Measurements from ENCODE around the gene LETM1. TPM values are rescaled to one million over a fixed set of nuclear protein-coding genes. Genes with fewer than 3 reads are reported as not detected.
"Not testable (repeated sequence)": the region's sequence is repeated elsewhere in the genome, so short reads cannot be mapped to it uniquely, and the experiment has no call there.

LETM1 gene
- total and polyA plus RNA-seq, 10 donors = 6.5 to 47.7 (median 34.7) TPM

DNA sequence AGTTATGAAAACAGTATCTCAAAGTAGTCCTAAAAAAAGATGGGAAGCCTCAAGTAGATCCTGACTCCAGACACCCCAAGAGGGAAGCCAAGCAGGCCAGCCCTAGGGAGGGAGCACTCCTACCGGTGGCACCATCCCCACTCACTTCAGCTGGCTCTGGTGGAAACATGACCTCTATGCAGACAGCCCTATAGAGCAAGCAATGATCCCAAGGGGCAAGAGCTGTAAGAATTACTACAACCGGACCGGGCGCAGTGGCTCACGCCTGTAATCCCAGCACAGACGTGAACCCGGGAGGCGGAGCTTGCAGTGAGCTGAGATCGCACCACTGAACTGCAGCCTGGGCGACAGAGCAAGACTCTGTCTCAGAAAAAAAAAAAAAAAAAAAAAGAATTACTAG, 5.7 kb downstream of the LETM1 start:
- Histone ChIP-seq H3K4me3 (no peak overlapping the region), H3K36me3 (peaks cover 0 to 42% (median 9%) of the 10 kb centered on the region in 6 donors), H3K27me3 (replicated peaks in 1 of 7) (no peaks in the 10 kb centered on the region), H3K9me3 (no peaks in the 10 kb centered on the region), H3K4me1 (peaks cover 6 to 45% (median 25%) of the 10 kb centered on the region in 6 donors), H3K27ac (no peak overlapping the region)
- intact Hi-C loops (cut with DNase I; ENCODE audit: low total_unique reads) = no loop called here
- 85 to 94% (median 90%) methylated on average over 10 of the region's 10 CpGs for whole genome bisulfite sequencing, 5 donors
- no peak for DNase-seq
- TF ChIP-seq POLR2A (IDR thresholded peaks at IDR 0.05) (no peak), POLR2AphosphoS5 (IDR thresholded peaks at IDR 0.05) (no peak)
- TF ChIP-seq, protein P1, sequence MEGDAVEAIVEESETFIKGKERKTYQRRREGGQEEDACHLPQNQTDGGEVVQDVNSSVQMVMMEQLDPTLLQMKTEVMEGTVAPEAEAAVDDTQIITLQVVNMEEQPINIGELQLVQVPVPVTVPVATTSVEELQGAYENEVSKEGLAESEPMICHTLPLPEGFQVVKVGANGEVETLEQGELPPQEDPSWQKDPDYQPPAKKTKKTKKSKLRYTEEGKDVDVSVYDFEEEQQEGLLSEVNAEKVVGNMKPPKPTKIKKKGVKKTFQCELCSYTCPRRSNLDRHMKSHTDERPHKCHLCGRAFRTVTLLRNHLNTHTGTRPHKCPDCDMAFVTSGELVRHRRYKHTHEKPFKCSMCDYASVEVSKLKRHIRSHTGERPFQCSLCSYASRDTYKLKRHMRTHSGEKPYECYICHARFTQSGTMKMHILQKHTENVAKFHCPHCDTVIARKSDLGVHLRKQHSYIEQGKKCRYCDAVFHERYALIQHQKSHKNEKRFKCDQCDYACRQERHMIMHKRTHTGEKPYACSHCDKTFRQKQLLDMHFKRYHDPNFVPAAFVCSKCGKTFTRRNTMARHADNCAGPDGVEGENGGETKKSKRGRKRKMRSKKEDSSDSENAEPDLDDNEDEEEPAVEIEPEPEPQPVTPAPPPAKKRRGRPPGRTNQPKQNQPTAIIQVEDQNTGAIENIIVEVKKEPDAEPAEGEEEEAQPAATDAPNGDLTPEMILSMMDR (IDR thresholded peaks at IDR 0.05 in 8 of 11, conservative IDR thresholded peaks at IDR 0.05 in 3 of 11) = no peak

GRCh38 chr4:1846580-1846979, 9.4 kb downstream of the LETM1 start:
- WGBS, 5 donors = 79 to 93% (median 86%) methylated on average over 2 of the region's 2 CpGs
- intact Hi-C loops (cut with DNase I; ENCODE audit: low total_unique reads) = no loop called here
- H3K4me1 ChIP-seq = peaks cover 0 to 11% (median 4%) of the 10 kb centered on the region in 6 donors
- H3K36me3 ChIP-seq = peaks cover 0 to 75% (median 30%) of the 10 kb centered on the region in 6 donors
- no peak for DNase-seq
- no peaks in the 10 kb centered on the region for H3K27me3 ChIP-seq (replicated peaks in 1 of 7)
- H3K9me3 ChIP-seq = no peaks in the 10 kb centered on the region
- no peak overlapping the region for H3K4me3 ChIP-seq
- TF ChIP-seq, protein P1 (IDR thresholded peaks at IDR 0.05 in 8 of 11, conservative IDR thresholded peaks at IDR 0.05 in 3 of 11) = no peak
- TF ChIP-seq POLR2AphosphoS5 (IDR thresholded peaks at IDR 0.05) (no peak), POLR2A (IDR thresholded peaks at IDR 0.05) (no peak)
- no peak overlapping the region for H3K27ac ChIP-seq

- intact Hi-C loops (cut with DNase I; ENCODE audit: low total_unique reads); H3K9me3 ChIP-seq; H3K4me1 ChIP-seq; H3K27ac ChIP-seq; H3K4me3 ChIP-seq; DNase-seq; H3K27me3 ChIP-seq (replicated peaks in 1 of 7): not testable (repeated sequence)
- peaks cover 0 to 95% (median 48%) of the 10 kb centered on the region in 6 donors for H3K36me3 ChIP-seq
- WGBS, 5 donors = 95 to 97% (median 96%) methylated on average over 7 to 10 of the region's 10 CpGs
Observed at GRCh38 chr4:1844618-1845017, 11.3 kb downstream of the LETM1 start.

GRCh38 chr4:1843852-1844251, 12.1 kb downstream of the LETM1 start:
- Histone ChIP-seq H3K36me3 (peaks cover 0 to 100% (median 55%) of the 10 kb centered on the region in 6 donors), H3K27ac (no peak overlapping the region), H3K4me3 (no peak overlapping the region), H3K4me1 (no peaks in the 10 kb centered on the region), H3K27me3 (replicated peaks in 1 of 7) (no peaks in the 10 kb centered on the region), H3K9me3 (no peaks in the 10 kb centered on the region)
- no peak for TF ChIP-seq POLR2A (IDR thresholded peaks at IDR 0.05)
- TF ChIP-seq, protein P1 (IDR thresholded peaks at IDR 0.05 in 8 of 11, conservative IDR thresholded peaks at IDR 0.05 in 3 of 11) = no peak
- TF ChIP-seq POLR2AphosphoS5 (IDR thresholded peaks at IDR 0.05) = no peak
- DNase-seq = no peak
- 80 to 93% (median 81%) methylated on average over 8 to 10 of the region's 10 CpGs for WGBS, 5 donors
- intact Hi-C loops (cut with DNase I; ENCODE audit: low total_unique reads) = no loop called here

- Histone ChIP-seq H3K36me3 (peaks cover 0 to 100% (median 64%) of the 10 kb centered on the region in 6 donors), H3K4me3 (no peak overlapping the region), H3K27me3 (replicated peaks in 1 of 7) (no peaks in the 10 kb centered on the region), H3K27ac (no peak overlapping the region), H3K9me3 (no peaks in the 10 kb centered on the region), H3K4me1 (no peaks in the 10 kb centered on the region)
- intact Hi-C loops (cut with DNase I; ENCODE audit: low total_unique reads) = no loop called here
- WGBS, 5 donors = 81 to 92% (median 92%) methylated on average over 13 to 17 of the region's 17 CpGs
- TF ChIP-seq POLR2A (IDR thresholded peaks at IDR 0.05) (no peak), POLR2AphosphoS5 (IDR thresholded peaks at IDR 0.05) (no peak)
- TF ChIP-seq, protein P1 (IDR thresholded peaks at IDR 0.05 in 8 of 11, conservative IDR thresholded peaks at IDR 0.05 in 3 of 11) = no peak
- no peak for DNase-seq
Observed at GRCh38 chr4:1842993-1843448, 12.9 kb downstream of the LETM1 start.
